GM10266 (cell line): Measurements from ENCODE around the gene BCORL1.

Experiments used
- DNase-seq: peaks from one replicate; pipeline ENCODE4 v3.0.0; 2012; ENCODE audit errors: extremely low spot score
- CTCF ChIP-seq: IDR thresholded peaks from 2 replicates; pipeline ENCODE4 v1.5.1; 2012; ENCODE audit warnings: mild to moderate bottlenecking, low read depth; ENCODE audit not compliant: control insufficient read depth, insufficient read depth; ENCODE audit errors: missing control alignments

The BCORL1 gene

GRCh38 chrX:130057209-130057608 lies 74.8 kb downstream of the BCORL1 start:
- no peak for TF ChIP-seq CTCF
- no peak for DNase-seq

DNA sequence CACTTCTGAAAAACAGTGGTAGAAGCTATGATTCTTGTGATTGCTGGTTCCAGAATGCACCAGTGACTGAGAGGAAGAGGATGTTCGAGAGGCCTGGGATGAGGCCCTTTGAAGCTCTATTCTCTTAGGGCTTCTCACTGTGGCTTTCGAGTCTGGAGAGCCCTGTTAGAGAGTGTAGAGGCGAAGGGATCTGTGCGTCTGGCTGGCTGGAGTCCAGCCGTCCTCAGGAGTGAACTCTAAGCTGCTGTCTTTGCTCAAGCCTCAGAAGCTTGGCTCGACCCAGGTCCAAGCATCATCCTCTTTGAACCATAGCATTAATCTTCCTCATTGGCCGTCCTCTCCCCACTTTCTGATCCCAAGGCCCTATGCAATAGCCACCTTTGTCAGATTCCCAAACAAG lies 76.2 kb downstream of the BCORL1 start:
- TF ChIP-seq CTCF = no peak
- no peak for DNase-seq

DNA sequence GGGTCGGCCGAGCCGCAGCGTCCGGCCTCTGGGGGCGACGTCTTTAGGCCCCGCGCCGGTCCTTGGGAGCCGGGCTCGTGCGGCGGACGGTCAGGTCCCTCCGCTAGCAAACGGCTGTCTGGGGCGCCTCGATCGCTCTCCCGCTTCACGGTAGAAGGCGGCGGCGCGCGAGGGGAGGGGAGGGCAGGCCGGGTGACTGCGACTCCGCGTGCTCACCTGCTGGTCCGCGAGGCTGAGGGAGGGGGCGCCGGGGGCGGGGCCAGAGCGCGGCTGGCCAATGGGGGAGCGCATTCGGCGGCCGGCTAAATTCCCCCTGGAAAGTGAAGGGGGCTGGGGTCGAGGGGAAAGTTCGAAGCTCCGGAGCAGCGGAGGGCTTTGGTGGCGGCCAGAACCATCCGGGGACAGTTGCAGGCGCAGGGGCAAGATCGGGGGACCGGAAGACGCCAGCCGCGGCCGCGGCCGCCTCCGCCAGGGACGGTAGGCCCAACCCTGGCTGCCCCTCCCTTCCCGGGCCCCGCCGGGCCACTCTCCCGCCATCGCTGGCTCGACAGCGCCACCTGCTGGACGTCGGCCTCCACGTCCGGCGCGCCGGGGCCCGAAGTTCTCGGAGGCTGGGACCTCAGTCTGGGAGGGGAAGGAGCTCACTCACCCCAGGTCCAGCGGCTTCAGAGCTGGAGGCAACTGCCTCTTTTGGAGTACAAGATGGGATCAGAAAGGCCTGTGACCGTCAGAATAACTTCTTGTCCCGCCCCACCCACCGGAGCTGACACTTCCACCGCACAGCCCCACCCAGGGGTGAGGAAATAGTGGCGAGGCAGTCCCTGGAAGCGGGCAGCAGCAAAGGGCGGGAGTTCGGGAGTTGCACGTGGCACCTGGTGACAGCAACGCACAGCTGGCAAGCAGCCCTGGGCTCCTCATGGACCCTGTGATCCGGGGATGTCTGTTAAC lies 78.0 kb downstream of the BCORL1 start:
- peak; percentile 89 for DNase-seq
- peak; percentile 80 for TF ChIP-seq CTCF

DNA sequence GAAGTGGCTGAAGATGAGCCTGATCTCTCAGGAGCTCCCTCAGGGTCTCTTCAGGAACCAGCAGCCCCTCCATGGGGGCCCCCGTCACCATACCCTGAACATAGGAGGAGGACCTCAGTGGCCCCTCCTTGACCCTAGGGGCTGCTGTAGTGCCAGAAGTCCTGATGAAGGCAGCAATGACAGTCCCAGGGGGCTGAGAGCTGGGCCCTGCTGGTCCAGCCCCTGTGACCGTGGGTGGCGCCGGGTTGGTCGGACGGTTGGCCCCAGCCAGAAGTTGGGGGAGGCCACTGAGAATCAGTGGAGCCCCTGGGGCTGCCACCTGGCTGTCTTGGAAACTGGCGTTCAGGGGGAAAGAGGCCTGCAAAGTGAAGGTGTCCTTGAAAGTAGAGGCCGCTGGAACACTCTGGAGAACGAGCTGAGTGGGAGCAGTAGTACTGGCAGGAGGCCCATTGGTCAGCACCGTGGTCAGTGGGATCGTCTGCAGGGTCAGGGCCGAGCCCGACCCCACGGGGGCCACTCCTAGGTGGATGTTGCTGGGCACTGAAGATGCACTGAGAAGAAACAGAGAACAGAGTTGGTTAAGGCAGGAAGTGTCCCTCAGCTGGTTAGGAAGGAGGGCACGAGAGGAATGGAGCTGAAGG lies 84.7 kb downstream of the BCORL1 start:
- no peak for TF ChIP-seq CTCF
- no peak for DNase-seq

GRCh38 chrX:130071611-130072344 lies 89.3 kb downstream of the BCORL1 start:
- no peak for TF ChIP-seq CTCF
- DNase-seq = no peak

DNA sequence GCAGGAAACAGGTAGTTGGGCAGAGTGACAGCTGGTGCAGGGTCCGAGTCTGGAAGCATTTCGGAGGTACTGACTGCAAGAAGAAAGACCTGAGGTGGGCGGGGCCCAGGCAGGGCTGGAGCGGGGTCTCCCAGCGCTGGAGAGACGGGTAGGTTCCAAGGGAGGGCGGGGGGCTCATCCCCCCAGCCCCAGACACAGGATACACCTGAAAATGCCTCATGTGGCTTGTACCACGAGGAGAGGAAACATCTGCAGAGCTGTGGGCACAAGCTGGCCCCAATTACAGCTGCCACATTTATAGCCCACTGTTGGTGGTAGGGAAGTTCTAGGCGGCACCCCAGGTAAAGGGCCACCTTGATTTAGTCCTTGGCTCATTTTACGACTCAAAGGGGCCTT lies 89.9 kb downstream of the BCORL1 start:
- no peak for TF ChIP-seq CTCF
- DNase-seq = no peak
